ENCODE measurements around the gene MTHFD1L. TPM values are rescaled to one million over a fixed set of nuclear protein-coding genes. Genes with fewer than 3 reads are reported as not detected.

Gene MTHFD1L
- total and polyA plus RNA-seq, 9 of the 15 experiments (the other 6 are each of a cell fraction or from before 2014, with no cell fraction given) = 20.9 to 128 (median 61.0) TPM

- WGBS (ENCODE audit: insufficient coverage, low coverage, missing lambda C conversion rate) = 15% methylated on average over 3 of the region's 3 CpGs
- H3K9ac ChIP-seq (ENCODE audit: insufficient read depth in 1 of 2, low read depth in 2 of 2, low read length in 2 of 2) = no peak overlapping the region
- H3K9me3 ChIP-seq (replicated peaks; ENCODE audit: control insufficient read depth, insufficient read depth, low read depth, low read length) = no peaks in the 10 kb centered on the region
- H3K4me1 ChIP-seq (replicated peaks in 1 of 2; ENCODE audit: control insufficient read depth in 2 of 2, insufficient read depth in 2 of 2, low read length in 2 of 2) = no peaks in the 10 kb centered on the region
- intact Hi-C loops (cut with micrococcal nuclease) = no loop called here
- POLR2A ChIA-PET = interaction anchor here (0.9 to 1.5 kb wide), 3 partner anchors 13 to 508 kb away, joined by 3 to 6 read pairs (median 3); no protein-coding TSS in a partner anchor
- FAIRE-seq = no peak
- peaks cover 82% of the 10 kb centered on the region for H3K36me3 ChIP-seq (ENCODE audit: control insufficient read depth, insufficient read depth, low read length)
- no peaks in the 10 kb centered on the region; the same call in 1 of the 2 replicates for H4K20me1 ChIP-seq (replicated peaks; ENCODE audit: control insufficient read depth, insufficient read depth, low read length)
- H3K9me1 ChIP-seq (ENCODE audit: control insufficient read depth, insufficient read depth, low read length) = no peaks in the 10 kb centered on the region
- TF ChIP-seq CBFA2T3 (IDR thresholded peaks at IDR 0.05) (peak; percentile 32; the same call in 1 of the 2 replicates), KDM1A (IDR thresholded peaks at IDR 0.05) (peak; percentile 23 to 50; a peak in 2 of 4 replicates), GTF2E2 (tag; IDR thresholded peaks at IDR 0.05) (no peak), FOSL1 (tag; conservative IDR thresholded peaks at IDR 0.05) (peak; percentile 48; the same call in 1 of the 2 replicates)
- CTCF ChIA-PET (ENCODE audit: low intra/inter-chr PET ratio) = no interaction called here
- in situ Hi-C loops (cut with MboI) = no loop called here
- H3K79me2 ChIP-seq (ENCODE audit: control insufficient read depth, insufficient read depth, low read length) = peaks cover 26% of the 10 kb centered on the region
- no TSS peak for BruUV-seq (replicated peaks)
- H3K27me3 ChIP-seq (ENCODE audit: control insufficient read depth in 2 of 2, insufficient read depth in 2 of 2, low read length in 2 of 2) = no peaks in the 10 kb centered on the region
- no peak overlapping the region for H3K4me3 ChIP-seq
- no peak overlapping the region for H3K27ac ChIP-seq (ENCODE audit: extremely low read depth, low read depth, low read length)
- ATAC-seq = peak; percentile 64
- no peak overlapping the region for H3K4me2 ChIP-seq (ENCODE audit: insufficient read depth, low read length)
- peak in 1 of 4 experiments; percentile 28 for DNase-seq (ENCODE audit: extremely low read depth in 1 of 4, low spot score in 3 of 4)
- H2AFZ ChIP-seq (ENCODE audit: low read depth, low read length) = no peak overlapping the region
Measured at GRCh38 chr6:150881911-150882481, 16.5 kb downstream of the MTHFD1L start.

GRCh38 chr6:150883521-150883920, 18.0 kb downstream of the MTHFD1L start:
- Histone ChIP-seq H3K27me3 (ENCODE audit: control insufficient read depth in 2 of 2, insufficient read depth in 2 of 2, low read length in 2 of 2) (no peaks in the 10 kb centered on the region), H3K36me3 (ENCODE audit: control insufficient read depth, insufficient read depth, low read length) (peaks cover 84% of the 10 kb centered on the region), H3K9ac (ENCODE audit: insufficient read depth in 1 of 2, low read depth in 2 of 2, low read length in 2 of 2) (no peak overlapping the region), H3K4me3 (no peak overlapping the region), H3K9me3 (replicated peaks; ENCODE audit: control insufficient read depth, insufficient read depth, low read depth, low read length) (no peaks in the 10 kb centered on the region), H3K79me2 (ENCODE audit: control insufficient read depth, insufficient read depth, low read length) (peaks cover 26% of the 10 kb centered on the region), H3K27ac (ENCODE audit: extremely low read depth, low read depth, low read length) (no peak overlapping the region), H3K4me1 (replicated peaks in 1 of 2; ENCODE audit: control insufficient read depth in 2 of 2, insufficient read depth in 2 of 2, low read length in 2 of 2) (no peaks in the 10 kb centered on the region), H2AFZ (ENCODE audit: low read depth, low read length) (no peak overlapping the region), H3K9me1 (ENCODE audit: control insufficient read depth, insufficient read depth, low read length) (no peaks in the 10 kb centered on the region), H3K4me2 (ENCODE audit: insufficient read depth, low read length) (no peak overlapping the region), H4K20me1 (replicated peaks; ENCODE audit: control insufficient read depth, insufficient read depth, low read length) (no peaks in the 10 kb centered on the region; the same call in 1 of the 2 replicates)
- ATAC-seq = no peak
- ChIA-PET CTCF (ENCODE audit: low intra/inter-chr PET ratio) (no interaction called here), POLR2A (interaction anchor here (0.6 kb wide), 1 partner anchor 358 kb away, joined by 3 read pairs; no protein-coding TSS in a partner anchor)
- no TSS peak for BruUV-seq (replicated peaks)
- DNase-seq (ENCODE audit: extremely low read depth in 1 of 4, low spot score in 3 of 4) = no peak
- 98% methylated on average over 3 of the region's 3 CpGs for WGBS (ENCODE audit: insufficient coverage, low coverage, missing lambda C conversion rate)
- no peak for FAIRE-seq
- intact Hi-C loops (cut with micrococcal nuclease) (no loop called here), in situ Hi-C loops (cut with MboI) (no loop called here)
- TF ChIP-seq CHAMP1 (IDR thresholded peaks at IDR 0.05) = no peak
- no peak for TF ChIP-seq ZNF384 (IDR thresholded peaks at IDR 0.05; ENCODE audit: low read depth, low read length)
- TF ChIP-seq MAX (CRISPR knock-in tag; IDR thresholded peaks at IDR 0.05) = no peak
- TF ChIP-seq SNAPC5 (CRISPR knock-in tag; IDR thresholded peaks at IDR 0.05) = no peak
- no peak for TF ChIP-seq CREBBP (IDR thresholded peaks at IDR 0.05; ENCODE audit: low read depth, low read length)
- no peak for TF ChIP-seq HNRNPK (IDR thresholded peaks at IDR 0.05; ENCODE audit: low read depth, low read length, poor library complexity, severe bottlenecking)
- no peak for TF ChIP-seq ZNF584 (CRISPR knock-in tag; IDR thresholded peaks at IDR 0.05; ENCODE audit: low read depth)
- no peak for TF ChIP-seq USF1 (CRISPR knock-in tag; IDR thresholded peaks at IDR 0.05)
- TF ChIP-seq ERF (CRISPR knock-in tag; IDR thresholded peaks at IDR 0.05) = no peak

All from K562 (cell line).